WTC11 (cell line): Measurements from ENCODE around the gene GPC2. TPM values are rescaled to one million over a fixed set of nuclear protein-coding genes. Genes with fewer than 3 reads are reported as not detected.

Experiments
- ATAC-seq: fragments of 200-7000 bp; cut with Tn5 transposase; 2 replicates; pipeline ENCODE4 v1.10.0; 2021; ENCODE audit warnings: mild to moderate bottlenecking, moderate library complexity
- CTCF ChIA-PET: fragments of 300-600 bp; sonication (Branson Sonifier 250); formaldehyde crosslinking; loops from one replicate; lab custom pipeline; 2021; ENCODE audit warnings: antibody characterized with exemption; lab: Charles Lee
- POLR2A ChIA-PET: fragments of 350-600 bp; sonication (Branson Sonifier 250); formaldehyde crosslinking; loops from one replicate; lab custom pipeline; 2021; ENCODE audit warnings: antibody characterized with exemption; lab: Charles Lee
- DNase-seq: peaks from one replicate; pipeline ENCODE4 v3.0.0; 2021; ENCODE audit warnings: low spot score
- H3K27ac Mint-ChIP-seq: 2 replicates; pipeline ENCODE4 v1.8.0; 2021; ENCODE audit warnings: mixed read lengths
- H3K27me3 Mint-ChIP-seq: 2 replicates; pipeline ENCODE4 v1.8.0; 2021; ENCODE audit warnings: low read depth, mild to moderate bottlenecking, moderate library complexity, mixed read lengths
- H3K36me3 Mint-ChIP-seq: 2 replicates; pipeline ENCODE4 v1.8.0; 2021; ENCODE audit warnings: mixed read lengths
- H3K4me1 Mint-ChIP-seq: 2 replicates; pipeline ENCODE4 v1.8.0; 2022; ENCODE audit warnings: mixed read lengths
- H3K4me3 Mint-ChIP-seq: 2 replicates; pipeline ENCODE4 v1.8.0; 2021; ENCODE audit warnings: mild to moderate bottlenecking, moderate library complexity, mixed read lengths
- H3K9me3 Mint-ChIP-seq: 2 replicates; pipeline ENCODE4 v1.8.0; 2021; ENCODE audit warnings: mixed read lengths
- FOXJ3 ChIP-seq: sonication (generic); formaldehyde crosslinking; IDR thresholded peaks from 2 replicates; pipeline ENCODE4 v1.9.0; 2021; ENCODE audit warnings: missing genetic modification reagents, mild to moderate bottlenecking, borderline replicate concordance
- FOXP1 ChIP-seq: sonication (generic); formaldehyde crosslinking; IDR thresholded peaks from 2 replicates; pipeline ENCODE4 v1.8.0; 2022; ENCODE audit warnings: missing genetic modification reagents, mild to moderate bottlenecking, moderate library complexity, borderline replicate concordance
- GTF2I ChIP-seq: fragments of 250-450 bp; sonication (Bioruptor Pico); conservative IDR thresholded peaks from 2 replicates; pipeline ENCODE4 v1.4.0; 2021; ENCODE audit warnings: mild to moderate bottlenecking
- MLX ChIP-seq: sonication (generic); formaldehyde crosslinking; IDR thresholded peaks from 2 replicates; pipeline ENCODE4 v1.8.1; 2023; ENCODE audit warnings: mild to moderate bottlenecking, missing genetic modification reagents, moderate library complexity
- MXD4 ChIP-seq: fragments of 250-450 bp; sonication (Bioruptor Pico); IDR thresholded peaks from 2 replicates; pipeline ENCODE4 v1.8.0; 2021; ENCODE audit warnings: mild to moderate bottlenecking, moderate library complexity, borderline replicate concordance
- NR3C1 ChIP-seq: sonication (generic); formaldehyde crosslinking; conservative IDR thresholded peaks from 2 replicates; pipeline ENCODE4 v1.8.1; 2023; ENCODE audit warnings: low read depth, mild to moderate bottlenecking, missing genetic modification reagents
- OVOL2 ChIP-seq: fragments of 250-450 bp; sonication (Bioruptor Pico); IDR thresholded peaks from 2 replicates; pipeline ENCODE4 v1.9.0; 2021; ENCODE audit warnings: mild to moderate bottlenecking, borderline replicate concordance
- SMAD3 ChIP-seq: sonication (generic); formaldehyde crosslinking; IDR thresholded peaks from 2 replicates; pipeline ENCODE4 v1.8.0; 2022; ENCODE audit warnings: missing genetic modification reagents, mild to moderate bottlenecking, borderline replicate concordance
- TP53 ChIP-seq: sonication (generic); formaldehyde crosslinking; IDR thresholded peaks from 2 replicates; pipeline ENCODE4 v1.8.1; 2023; ENCODE audit warnings: mild to moderate bottlenecking, missing genetic modification reagents
- ZNF121 ChIP-seq: sonication (generic); formaldehyde crosslinking; IDR thresholded peaks from 2 replicates; pipeline ENCODE4 v1.8.0; 2023; ENCODE audit warnings: missing genetic modification reagents
- ZNF263 ChIP-seq: sonication (generic); formaldehyde crosslinking; IDR thresholded peaks from 2 replicates; pipeline ENCODE4 v1.8.1; 2022; ENCODE audit warnings: low read depth, mild to moderate bottlenecking, moderate library complexity, missing genetic modification reagents
- ZNF281 ChIP-seq: sonication (generic); formaldehyde crosslinking; IDR thresholded peaks from 2 replicates; pipeline ENCODE4 v1.8.0; 2023; ENCODE audit warnings: mild to moderate bottlenecking, missing genetic modification reagents
- ZNF396 ChIP-seq: fragments of 250-450 bp; sonication (Bioruptor Pico); IDR thresholded peaks from 2 replicates; pipeline ENCODE4 v1.8.0; 2021; ENCODE audit warnings: mild to moderate bottlenecking, moderate library complexity, borderline replicate concordance
- ZNF423 ChIP-seq: fragments of 250-450 bp; sonication (Bioruptor Pico); IDR thresholded peaks from 2 replicates; pipeline ENCODE4 v2.1.2; 2022; ENCODE audit warnings: mild to moderate bottlenecking, moderate library complexity
- total RNA-seq: library from RNA; stranded (reverse); gene quantifications from 3 replicates; pipeline ENCODE4 v1.2.3, GENCODE V29; 2021
- TF ChIP-seq, protein P1 (sequence below): sonication (generic); formaldehyde crosslinking; IDR thresholded peaks from 2 replicates; pipeline ENCODE4 v1.8.1; 2023; ENCODE audit warnings: mild to moderate bottlenecking, missing genetic modification reagents
- TF ChIP-seq, protein P2 (sequence below): fragments of 250-450 bp; sonication (Bioruptor Pico); IDR thresholded peaks from 2 replicates; pipeline ENCODE4 v1.9.0; 2021; ENCODE audit warnings: mild to moderate bottlenecking
- TF ChIP-seq, protein P3 (sequence below): sonication (generic); formaldehyde crosslinking; IDR thresholded peaks from 2 replicates; pipeline ENCODE4 v1.8.1; 2022; ENCODE audit warnings: missing genetic modification reagents, borderline replicate concordance
- TF ChIP-seq, protein P4 (sequence below): fragments of 250-450 bp; sonication (Bioruptor Pico); IDR thresholded peaks from 2 replicates; pipeline ENCODE4 v1.9.0; 2021; ENCODE audit warnings: mild to moderate bottlenecking
- TF ChIP-seq, protein P5 (sequence below): fragments of 200-600 bp; IDR thresholded peaks from 2 replicates; pipeline ENCODE4 v1.8.0; 2022; ENCODE audit warnings: antibody characterized with exemption

GPC2 gene
- total RNA-seq, 1 experiment from 2014 or later, result 52.1 TPM

GRCh38 chr7:100137851-100138760 is 39.1 kb downstream of the GPC2 start:
- H3K27ac Mint-ChIP-seq, result no peak overlapping the region; the same call in 1 of the 2 replicates
- no peak for TF ChIP-seq TP53 (CRISPR knock-in tag)
- TF ChIP-seq ZNF121 (CRISPR knock-in tag), result no peak
- no peak for TF ChIP-seq FOXJ3 (CRISPR knock-in tag)
- no peak for TF ChIP-seq NR3C1 (CRISPR knock-in tag)
- TF ChIP-seq, protein P1, sequence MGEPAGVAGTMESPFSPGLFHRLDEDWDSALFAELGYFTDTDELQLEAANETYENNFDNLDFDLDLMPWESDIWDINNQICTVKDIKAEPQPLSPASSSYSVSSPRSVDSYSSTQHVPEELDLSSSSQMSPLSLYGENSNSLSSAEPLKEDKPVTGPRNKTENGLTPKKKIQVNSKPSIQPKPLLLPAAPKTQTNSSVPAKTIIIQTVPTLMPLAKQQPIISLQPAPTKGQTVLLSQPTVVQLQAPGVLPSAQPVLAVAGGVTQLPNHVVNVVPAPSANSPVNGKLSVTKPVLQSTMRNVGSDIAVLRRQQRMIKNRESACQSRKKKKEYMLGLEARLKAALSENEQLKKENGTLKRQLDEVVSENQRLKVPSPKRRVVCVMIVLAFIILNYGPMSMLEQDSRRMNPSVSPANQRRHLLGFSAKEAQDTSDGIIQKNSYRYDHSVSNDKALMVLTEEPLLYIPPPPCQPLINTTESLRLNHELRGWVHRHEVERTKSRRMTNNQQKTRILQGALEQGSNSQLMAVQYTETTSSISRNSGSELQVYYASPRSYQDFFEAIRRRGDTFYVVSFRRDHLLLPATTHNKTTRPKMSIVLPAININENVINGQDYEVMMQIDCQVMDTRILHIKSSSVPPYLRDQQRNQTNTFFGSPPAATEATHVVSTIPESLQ, result no peak
- TF ChIP-seq OVOL2, result no peak
- TF ChIP-seq, protein P2, sequence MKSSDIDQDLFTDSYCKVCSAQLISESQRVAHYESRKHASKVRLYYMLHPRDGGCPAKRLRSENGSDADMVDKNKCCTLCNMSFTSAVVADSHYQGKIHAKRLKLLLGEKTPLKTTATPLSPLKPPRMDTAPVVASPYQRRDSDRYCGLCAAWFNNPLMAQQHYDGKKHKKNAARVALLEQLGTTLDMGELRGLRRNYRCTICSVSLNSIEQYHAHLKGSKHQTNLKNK, result no peak
- no peak for TF ChIP-seq SMAD3 (CRISPR knock-in tag)
- TF ChIP-seq, protein P3, sequence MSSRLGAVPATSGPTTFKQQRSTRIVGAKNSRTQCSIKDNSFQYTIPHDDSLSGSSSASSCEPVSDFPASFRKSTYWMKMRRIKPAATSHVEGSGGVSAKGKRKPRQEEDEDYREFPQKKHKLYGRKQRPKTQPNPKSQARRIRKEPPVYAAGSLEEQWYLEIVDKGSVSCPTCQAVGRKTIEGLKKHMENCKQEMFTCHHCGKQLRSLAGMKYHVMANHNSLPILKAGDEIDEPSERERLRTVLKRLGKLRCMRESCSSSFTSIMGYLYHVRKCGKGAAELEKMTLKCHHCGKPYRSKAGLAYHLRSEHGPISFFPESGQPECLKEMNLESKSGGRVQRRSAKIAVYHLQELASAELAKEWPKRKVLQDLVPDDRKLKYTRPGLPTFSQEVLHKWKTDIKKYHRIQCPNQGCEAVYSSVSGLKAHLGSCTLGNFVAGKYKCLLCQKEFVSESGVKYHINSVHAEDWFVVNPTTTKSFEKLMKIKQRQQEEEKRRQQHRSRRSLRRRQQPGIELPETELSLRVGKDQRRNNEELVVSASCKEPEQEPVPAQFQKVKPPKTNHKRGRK (CRISPR knock-in tag), result no peak
- TF ChIP-seq GTF2I (CRISPR knock-in tag), result no peak
- TF ChIP-seq, protein P4, sequence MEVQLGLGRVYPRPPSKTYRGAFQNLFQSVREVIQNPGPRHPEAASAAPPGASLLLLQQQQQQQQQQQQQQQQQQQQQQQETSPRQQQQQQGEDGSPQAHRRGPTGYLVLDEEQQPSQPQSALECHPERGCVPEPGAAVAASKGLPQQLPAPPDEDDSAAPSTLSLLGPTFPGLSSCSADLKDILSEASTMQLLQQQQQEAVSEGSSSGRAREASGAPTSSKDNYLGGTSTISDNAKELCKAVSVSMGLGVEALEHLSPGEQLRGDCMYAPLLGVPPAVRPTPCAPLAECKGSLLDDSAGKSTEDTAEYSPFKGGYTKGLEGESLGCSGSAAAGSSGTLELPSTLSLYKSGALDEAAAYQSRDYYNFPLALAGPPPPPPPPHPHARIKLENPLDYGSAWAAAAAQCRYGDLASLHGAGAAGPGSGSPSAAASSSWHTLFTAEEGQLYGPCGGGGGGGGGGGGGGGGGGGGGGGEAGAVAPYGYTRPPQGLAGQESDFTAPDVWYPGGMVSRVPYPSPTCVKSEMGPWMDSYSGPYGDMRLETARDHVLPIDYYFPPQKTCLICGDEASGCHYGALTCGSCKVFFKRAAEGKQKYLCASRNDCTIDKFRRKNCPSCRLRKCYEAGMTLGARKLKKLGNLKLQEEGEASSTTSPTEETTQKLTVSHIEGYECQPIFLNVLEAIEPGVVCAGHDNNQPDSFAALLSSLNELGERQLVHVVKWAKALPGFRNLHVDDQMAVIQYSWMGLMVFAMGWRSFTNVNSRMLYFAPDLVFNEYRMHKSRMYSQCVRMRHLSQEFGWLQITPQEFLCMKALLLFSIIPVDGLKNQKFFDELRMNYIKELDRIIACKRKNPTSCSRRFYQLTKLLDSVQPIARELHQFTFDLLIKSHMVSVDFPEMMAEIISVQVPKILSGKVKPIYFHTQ (CRISPR knock-in tag), result no peak
- no peak for TF ChIP-seq FOXP1 (CRISPR knock-in tag)
- TF ChIP-seq ZNF396 (CRISPR knock-in tag), result no peak
- TF ChIP-seq ZNF281, result no peak
- TF ChIP-seq ZNF263, result no peak
- TF ChIP-seq, protein P5, sequence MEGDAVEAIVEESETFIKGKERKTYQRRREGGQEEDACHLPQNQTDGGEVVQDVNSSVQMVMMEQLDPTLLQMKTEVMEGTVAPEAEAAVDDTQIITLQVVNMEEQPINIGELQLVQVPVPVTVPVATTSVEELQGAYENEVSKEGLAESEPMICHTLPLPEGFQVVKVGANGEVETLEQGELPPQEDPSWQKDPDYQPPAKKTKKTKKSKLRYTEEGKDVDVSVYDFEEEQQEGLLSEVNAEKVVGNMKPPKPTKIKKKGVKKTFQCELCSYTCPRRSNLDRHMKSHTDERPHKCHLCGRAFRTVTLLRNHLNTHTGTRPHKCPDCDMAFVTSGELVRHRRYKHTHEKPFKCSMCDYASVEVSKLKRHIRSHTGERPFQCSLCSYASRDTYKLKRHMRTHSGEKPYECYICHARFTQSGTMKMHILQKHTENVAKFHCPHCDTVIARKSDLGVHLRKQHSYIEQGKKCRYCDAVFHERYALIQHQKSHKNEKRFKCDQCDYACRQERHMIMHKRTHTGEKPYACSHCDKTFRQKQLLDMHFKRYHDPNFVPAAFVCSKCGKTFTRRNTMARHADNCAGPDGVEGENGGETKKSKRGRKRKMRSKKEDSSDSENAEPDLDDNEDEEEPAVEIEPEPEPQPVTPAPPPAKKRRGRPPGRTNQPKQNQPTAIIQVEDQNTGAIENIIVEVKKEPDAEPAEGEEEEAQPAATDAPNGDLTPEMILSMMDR, result no peak
- TF ChIP-seq ZNF423, result no peak
- TF ChIP-seq MXD4 (CRISPR knock-in tag), result no peak
- TF ChIP-seq MLX (CRISPR knock-in tag), result no peak
- no peaks in the 10 kb centered on the region for H3K36me3 Mint-ChIP-seq
- peaks cover 14% of the 10 kb centered on the region for H3K27me3 Mint-ChIP-seq
- DNase-seq, result no peak
- ATAC-seq, result no peak
- no peak overlapping the region for H3K4me3 Mint-ChIP-seq
- POLR2A ChIA-PET, result interaction anchor here (0.7 kb wide), 2 partner anchors 51 to 115 kb away, joined by 3 read pairs; no protein-coding TSS in a partner anchor
- no peaks in the 10 kb centered on the region for H3K4me1 Mint-ChIP-seq
- CTCF ChIA-PET, result interaction anchor here (0.7 to 1.5 kb wide), 3 partner anchors 10 to 30 kb away, joined by 3 read pairs; partner anchors contain the start of genes GAL3ST4 and LAMTOR4
- no peaks in the 10 kb centered on the region for H3K9me3 Mint-ChIP-seq
